HUES64 (cell line): ENCODE results near the gene CAMK2G.
"Not testable (repeated sequence)": the region's sequence is repeated elsewhere in the genome, so short reads cannot be mapped to it uniquely, and the experiment has no call there.

Source experiments
- H3K27ac ChIP-seq: 2 replicates; pipeline ENCODE4 v1.7.0; 2013; ENCODE audit warnings: low read depth, low read length, inconsistent platforms
- H3K27me3 ChIP-seq: 2 replicates; pipeline ENCODE4 v1.6.1; 2013; ENCODE audit warnings: mild to moderate bottlenecking, low read length; ENCODE audit not compliant: insufficient read depth
- H3K36me3 ChIP-seq: 2 replicates; pipeline ENCODE4 v1.6.1; 2013; ENCODE audit warnings: mild to moderate bottlenecking, low read length; ENCODE audit not compliant: insufficient read depth
- H3K4me1 ChIP-seq: 2 replicates; pipeline ENCODE4 v1.6.1; 2013; ENCODE audit warnings: mild to moderate bottlenecking, low read length, moderate library complexity; ENCODE audit not compliant: insufficient read depth
- H3K4me3 ChIP-seq: 2 replicates; pipeline ENCODE4 v1.5.1; 2013; ENCODE audit warnings: mild to moderate bottlenecking, low read length, moderate library complexity
- H3K9ac ChIP-seq: 2 replicates; pipeline ENCODE4 v1.6.1; 2013; ENCODE audit warnings: mild to moderate bottlenecking, low read depth, low read length
- H3K9me3 ChIP-seq: 2 replicates; pipeline ENCODE4 v1.6.1; 2013; ENCODE audit warnings: low read depth, low read length; ENCODE audit not compliant: insufficient read depth
- WGBS: fragments of 150-250, 120-280 bp; methylation state at CpG from one replicate; pipeline ENCODE4 v1.1.7; 2013; ENCODE audit warnings: missing lambda C conversion rate; 5-methylcytosine and 5-hydroxymethylcytosine counted together

Gene CAMK2G

GRCh38 chr10:73796035-73796434 is 78.3 kb downstream of the CAMK2G start:
- not testable (repeated sequence) for H3K27me3 ChIP-seq, H3K4me3 ChIP-seq, H3K27ac ChIP-seq, H3K4me1 ChIP-seq, H3K9me3 ChIP-seq, H3K9ac ChIP-seq
- WGBS, result 99% methylated on average over 8 of the region's 8 CpGs
- peaks cover 73% of the 10 kb centered on the region for H3K36me3 ChIP-seq

GRCh38 chr10:73795491-73795890 is 78.9 kb downstream of the CAMK2G start:
- H3K9ac ChIP-seq, H3K9me3 ChIP-seq, H3K27ac ChIP-seq, H3K27me3 ChIP-seq, H3K4me1 ChIP-seq, H3K4me3 ChIP-seq: not testable (repeated sequence)
- 96% methylated on average over 10 of the region's 10 CpGs for WGBS
- peaks cover 74% of the 10 kb centered on the region for H3K36me3 ChIP-seq

- WGBS, result 93% methylated on average over 5 of the region's 5 CpGs
- Histone ChIP-seq H3K36me3 (peaks cover 79% of the 10 kb centered on the region), H3K27ac (no peak overlapping the region)
Measured at GRCh38 chr10:73793456-73793855, 80.9 kb downstream of the CAMK2G start.

GRCh38 chr10:73791871-73792400 is 82.4 kb downstream of the CAMK2G start:
- peaks cover 64% of the 10 kb centered on the region for H3K36me3 ChIP-seq
- no peaks in the 10 kb centered on the region for H3K27me3 ChIP-seq
- no peaks in the 10 kb centered on the region for H3K9me3 ChIP-seq
- no peak overlapping the region for H3K4me3 ChIP-seq
- WGBS, result 95% methylated on average over 26 of the region's 26 CpGs
- H3K9ac ChIP-seq, result no peak overlapping the region
- H3K27ac ChIP-seq, result no peak overlapping the region
- H3K4me1 ChIP-seq, result no peaks in the 10 kb centered on the region

More at GRCh38 chr10:73793456-73793855, 80.9 kb downstream of the CAMK2G start:
- Histone ChIP-seq H3K27me3 (no peaks in the 10 kb centered on the region), H3K4me1 (no peaks in the 10 kb centered on the region), H3K9me3 (no peaks in the 10 kb centered on the region), H3K4me3 (no peak overlapping the region), H3K9ac (no peak overlapping the region)

GRCh38 chr10:73790886-73791625 is 83.3 kb downstream of the CAMK2G start:
- peaks cover 56% of the 10 kb centered on the region for H3K36me3 ChIP-seq

GRCh38 chr10:73789659-73790055 is 84.7 kb downstream of the CAMK2G start:
- no peaks in the 10 kb centered on the region for H3K27me3 ChIP-seq
- H3K4me1 ChIP-seq, result peaks cover 5% of the 10 kb centered on the region
- H3K27ac ChIP-seq, result no peak overlapping the region
- no peaks in the 10 kb centered on the region for H3K9me3 ChIP-seq
- H3K9ac ChIP-seq, result no peak overlapping the region
- 94% methylated on average over 10 of the region's 10 CpGs for WGBS
- H3K36me3 ChIP-seq, result peaks cover 47% of the 10 kb centered on the region
- H3K4me3 ChIP-seq, result no peak overlapping the region

More at GRCh38 chr10:73790886-73791625, 83.3 kb downstream of the CAMK2G start:
- Histone ChIP-seq H3K27ac (no peak overlapping the region), H3K4me1 (peaks cover 5% of the 10 kb centered on the region), H3K27me3 (no peaks in the 10 kb centered on the region), H3K9me3 (no peaks in the 10 kb centered on the region), H3K9ac (no peak overlapping the region), H3K4me3 (no peak overlapping the region)
- 95% methylated on average over 22 of the region's 22 CpGs for WGBS

- Histone ChIP-seq H3K36me3 (peaks cover 42% of the 10 kb centered on the region), H3K4me3 (no peak overlapping the region), H3K9me3 (no peaks in the 10 kb centered on the region), H3K27me3 (no peaks in the 10 kb centered on the region), H3K27ac (no peak overlapping the region), H3K4me1 (peaks cover 5% of the 10 kb centered on the region), H3K9ac (no peak overlapping the region)
- WGBS, result 93% methylated on average over 17 of the region's 17 CpGs
Measured at GRCh38 chr10:73788864-73789658, 85.3 kb downstream of the CAMK2G start.

- H3K27ac ChIP-seq, H3K27me3 ChIP-seq, H3K9ac ChIP-seq, H3K4me3 ChIP-seq, H3K9me3 ChIP-seq: not testable (repeated sequence)
- WGBS, result 94% methylated on average over 21 of the region's 21 CpGs
- Histone ChIP-seq H3K36me3 (peaks cover 29% of the 10 kb centered on the region), H3K4me1 (peaks cover 10% of the 10 kb centered on the region)
Measured at GRCh38 chr10:73787031-73787800, 87.1 kb downstream of the CAMK2G start.

- Histone ChIP-seq H3K27me3 (no peaks in the 10 kb centered on the region), H3K27ac (no peak overlapping the region), H3K4me1 (peaks cover 10% of the 10 kb centered on the region), H3K4me3 (peak overlapping the region; percentile 86), H3K36me3 (peaks cover 23% of the 10 kb centered on the region), H3K9ac (0 out of 2 replicates have a peak overlapping the region, but pooled peaks have one; percentile 62), H3K9me3 (no peaks in the 10 kb centered on the region)
- 16% methylated on average over 2 of the region's 2 CpGs for WGBS
Measured at GRCh38 chr10:73786512-73786885, 87.9 kb downstream of the CAMK2G start.

- no peaks in the 10 kb centered on the region for H3K27me3 ChIP-seq
- H3K4me1 ChIP-seq, result peaks cover 13% of the 10 kb centered on the region
- WGBS, result 2% methylated on average over 54 of the region's 54 CpGs
- H3K36me3 ChIP-seq, result peaks cover 17% of the 10 kb centered on the region
- no peaks in the 10 kb centered on the region for H3K9me3 ChIP-seq
- peak overlapping the region; percentile 86 for H3K4me3 ChIP-seq
- H3K27ac ChIP-seq, result no peak overlapping the region
- H3K9ac ChIP-seq, result peak overlapping the region; percentile 62
Measured at GRCh38 chr10:73785721-73786511, 88.4 kb downstream of the CAMK2G start.
